Trophoblast cell (in vitro differentiated cells and primary cell): ENCODE data around the gene ZNF784.
A peak's percentile ranks its signal among the peaks of the same experiment; 100 is the strongest.

Source experiments
- DNase-seq, 2 donors: peaks; one replicate each; pipeline ENCODE4 v3.0.0-alpha.2; 2016
- H2AFZ ChIP-seq: 2 replicates; pipeline ENCODE4 v1.6.1; 2013; ENCODE audit warnings: low read length, moderate library complexity, mild to moderate bottlenecking; ENCODE audit not compliant: insufficient read depth, poor library complexity
- H2AK5ac ChIP-seq: 2 replicates; pipeline ENCODE4 v1.6.1; 2013; ENCODE audit warnings: mild to moderate bottlenecking, low read length
- H2BK120ac ChIP-seq: 2 replicates; pipeline ENCODE4 v1.6.1; 2013; ENCODE audit warnings: low read length, mild to moderate bottlenecking, moderate library complexity; ENCODE audit not compliant: insufficient read depth, poor library complexity
- H2BK12ac ChIP-seq: 2 replicates; pipeline ENCODE4 v1.6.1; 2013; ENCODE audit warnings: mild to moderate bottlenecking, low read length, moderate library complexity
- H2BK5ac ChIP-seq: 2 replicates; pipeline ENCODE4 v1.6.1; 2013; ENCODE audit warnings: low read length, low read depth, moderate library complexity, mild to moderate bottlenecking; ENCODE audit not compliant: poor library complexity
- H3K14ac ChIP-seq: 2 replicates; pipeline ENCODE4 v1.6.1; 2013; ENCODE audit warnings: mild to moderate bottlenecking, low read length
- H3K18ac ChIP-seq: 2 replicates; pipeline ENCODE4 v1.6.1; 2013; ENCODE audit warnings: mild to moderate bottlenecking, low read length
- H3K23ac ChIP-seq: 2 replicates; pipeline ENCODE4 v1.6.1; 2013; ENCODE audit warnings: low read length
- H3K27ac ChIP-seq: 2 replicates; pipeline ENCODE4 v1.5.1; 2013; ENCODE audit warnings: low read depth, mild to moderate bottlenecking, inconsistent platforms, low read length, moderate library complexity
- H3K27me3 ChIP-seq: 2 replicates; pipeline ENCODE4 v1.6.1; 2013; ENCODE audit warnings: inconsistent platforms, mild to moderate bottlenecking, low read length, moderate library complexity; ENCODE audit not compliant: insufficient read depth
- H3K36me3 ChIP-seq, 2 experiments: 1 replicate in 1 of 2; 2 replicates in 1 of 2; pipeline ENCODE4 v1.6.1; 2013; ENCODE audit warnings: low read length in 2 of 2, mild to moderate bottlenecking in 2 of 2, moderate library complexity in 1 of 2; ENCODE audit not compliant: insufficient read depth in 2 of 2, control insufficient read depth in 1 of 2
- H3K4ac ChIP-seq: 2 replicates; pipeline ENCODE4 v1.6.1; 2013; ENCODE audit warnings: low read depth, mild to moderate bottlenecking, low read length, moderate library complexity
- H3K4me1 ChIP-seq, 2 experiments: 1 replicate in 1 of 2; 2 replicates in 1 of 2; pipeline ENCODE4 v1.6.1; 2013; ENCODE audit warnings: low read length in 2 of 2, mild to moderate bottlenecking in 2 of 2, moderate library complexity in 1 of 2; ENCODE audit not compliant: insufficient read depth in 2 of 2, control insufficient read depth in 1 of 2
- H3K4me2 ChIP-seq: 2 replicates; pipeline ENCODE4 v1.6.1; 2013; ENCODE audit warnings: inconsistent platforms, mild to moderate bottlenecking, low read length, moderate library complexity
- H3K4me3 ChIP-seq: 2 replicates; pipeline ENCODE4 v1.5.1; 2013; ENCODE audit warnings: mild to moderate bottlenecking, low read depth, low read length, inconsistent platforms
- H3K79me1 ChIP-seq: one replicate; pipeline ENCODE4 v1.6.1; 2013; ENCODE audit warnings: low read length
- H3K79me2 ChIP-seq: 2 replicates; pipeline ENCODE4 v1.6.1; 2013; ENCODE audit warnings: low read length, mild to moderate bottlenecking; ENCODE audit not compliant: control insufficient read depth, insufficient read depth, poor library complexity
- H3K9ac ChIP-seq: 2 replicates; pipeline ENCODE4 v1.6.1; 2013; ENCODE audit warnings: mild to moderate bottlenecking, low read length
- H3K9me3 ChIP-seq: 2 replicates; pipeline ENCODE4 v1.6.1; 2013; ENCODE audit warnings: low read depth, mild to moderate bottlenecking, control low read depth, inconsistent platforms, low read length; ENCODE audit not compliant: insufficient read depth
- H4K12ac ChIP-seq: 2 replicates; pipeline ENCODE4 v1.6.1; 2013; ENCODE audit warnings: low read depth, mild to moderate bottlenecking, low read length, moderate library complexity
- H4K8ac ChIP-seq: 2 replicates; pipeline ENCODE4 v1.6.1; 2013; ENCODE audit warnings: low read depth, mild to moderate bottlenecking, low read length, moderate library complexity
- H4K91ac ChIP-seq: one replicate; pipeline ENCODE4 v1.6.1; 2013; ENCODE audit warnings: low read depth, mild to moderate bottlenecking, low read length, moderate library complexity
- WGBS: extraction: QIAGEN DNeasy Blood & Tissue Kit; methylation state at CpG from one replicate; pipeline ENCODE4 v1.1.7; 2013; ENCODE audit warnings: missing lambda C conversion rate; ENCODE audit not compliant: insufficient read length, insufficient coverage; ENCODE audit errors: extremely low coverage; 5-methylcytosine and 5-hydroxymethylcytosine counted together

The ZNF784 gene

DNA sequence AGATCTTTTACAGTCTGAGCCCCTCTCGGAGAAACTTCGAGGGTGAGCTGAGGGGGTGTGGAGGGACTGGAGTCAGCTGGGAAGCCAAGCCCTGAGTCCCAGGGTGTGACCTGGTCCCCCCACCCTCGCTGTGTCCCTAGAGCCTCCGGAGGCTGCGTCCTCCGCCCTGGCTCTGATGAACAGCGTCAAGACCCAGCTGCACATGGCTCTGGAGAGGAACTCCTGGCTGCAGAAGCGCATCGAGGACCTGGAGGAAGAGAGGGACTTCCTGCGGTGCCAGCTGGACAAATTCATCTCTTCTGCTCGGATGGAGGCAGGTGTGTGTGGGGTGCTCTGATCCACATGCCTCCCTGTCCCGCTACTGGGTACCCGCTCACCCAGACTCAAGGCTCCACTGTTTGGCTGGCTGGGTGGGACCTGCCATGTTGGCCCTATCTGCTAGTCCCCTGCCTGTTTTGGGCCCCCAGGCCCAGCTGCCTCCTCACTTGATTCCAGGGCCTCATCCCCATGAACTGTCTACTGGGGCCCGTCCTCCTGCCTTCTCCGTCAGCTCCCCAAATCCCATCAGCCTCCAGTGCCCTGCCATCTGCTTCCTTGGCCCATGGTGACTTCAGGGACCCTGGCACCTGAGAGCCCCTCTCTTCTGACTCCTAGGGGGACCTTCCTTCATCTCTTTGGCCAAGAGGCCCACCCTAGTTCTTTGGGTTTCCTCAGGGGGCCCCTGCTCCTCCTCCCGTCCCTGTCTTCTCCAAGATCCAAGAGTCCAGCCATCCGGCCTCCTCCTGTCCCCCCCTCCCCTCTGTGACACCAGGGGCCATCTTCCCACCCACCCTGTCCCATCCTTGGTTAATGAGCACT, 25.1 kb upstream of the ZNF784 start:
- no peak overlapping the region for H2BK12ac ChIP-seq
- no CpG with 5 or more reads among the region's 17 CpGs for WGBS
- H3K27me3 ChIP-seq: no peaks in the 10 kb centered on the region
- no peak overlapping the region for H3K27ac ChIP-seq
- H3K79me2 ChIP-seq: peaks cover 12% of the 10 kb centered on the region
- no peak overlapping the region for H3K14ac ChIP-seq
- H3K23ac ChIP-seq: no peak overlapping the region
- H2AFZ ChIP-seq: no peak overlapping the region
- no peak overlapping the region for H4K8ac ChIP-seq
- no peak overlapping the region for H3K4me2 ChIP-seq
- H2BK120ac ChIP-seq: no peak overlapping the region
- peaks cover 29 to 31% of the 10 kb centered on the region in 2 experiments for H3K36me3 ChIP-seq
- H4K12ac ChIP-seq: no peak overlapping the region
- no peak overlapping the region for H4K91ac ChIP-seq
- no peak overlapping the region for H2AK5ac ChIP-seq
- no peak for DNase-seq
- H3K79me1 ChIP-seq: peaks cover 18% of the 10 kb centered on the region
- H3K4ac ChIP-seq: no peak overlapping the region
- no peak overlapping the region for H3K18ac ChIP-seq
- no peaks in the 10 kb centered on the region for H3K9me3 ChIP-seq
- no peak overlapping the region for H3K9ac ChIP-seq
- peaks cover 1 to 11% of the 10 kb centered on the region in 2 experiments for H3K4me1 ChIP-seq
- no peak overlapping the region for H2BK5ac ChIP-seq
- no peak overlapping the region for H3K4me3 ChIP-seq

DNA sequence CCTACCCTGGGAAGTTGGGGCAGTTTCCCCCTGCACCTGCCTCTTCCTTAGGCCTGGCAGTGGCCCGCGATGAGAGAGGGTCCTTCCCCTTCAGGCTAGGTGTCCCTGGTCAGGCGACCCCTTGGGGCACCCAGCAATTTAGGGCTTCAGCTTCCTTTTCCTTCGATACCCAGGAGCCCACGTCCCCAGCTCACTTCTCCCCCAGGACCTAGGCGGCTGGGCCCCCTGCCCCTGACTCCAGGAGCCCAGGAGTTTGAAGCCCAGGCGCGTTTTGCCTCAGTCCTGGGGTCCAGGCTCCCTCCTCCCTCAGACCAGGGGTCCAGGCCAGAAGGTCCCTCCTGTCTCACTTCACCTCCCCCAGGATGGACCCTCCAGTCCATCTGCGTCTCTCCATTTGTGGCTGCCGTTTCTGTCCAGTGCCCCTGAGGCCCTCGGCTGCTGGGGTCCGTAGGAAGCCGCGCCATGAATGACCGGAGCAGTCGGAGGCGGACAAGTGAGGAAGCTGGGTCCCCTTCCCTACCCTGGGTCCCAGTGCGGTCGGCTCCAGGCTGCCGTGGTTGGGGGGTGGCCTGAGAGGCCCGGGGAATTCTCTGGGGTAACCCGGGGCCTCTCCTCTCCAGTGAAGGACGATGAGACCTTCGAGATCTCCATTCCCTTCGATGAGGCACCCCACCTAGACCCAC, 24.4 kb upstream of the ZNF784 start:
- H4K91ac ChIP-seq: peak overlapping the region; percentile 93
- H3K27me3 ChIP-seq: no peaks in the 10 kb centered on the region
- peaks cover 13% of the 10 kb centered on the region for H3K79me1 ChIP-seq
- peak overlapping the region; percentile 67 for H3K4ac ChIP-seq
- peaks cover 5 to 15% of the 10 kb centered on the region in 2 experiments for H3K4me1 ChIP-seq
- peaks cover 31 to 32% of the 10 kb centered on the region in 2 experiments for H3K36me3 ChIP-seq
- peak overlapping the region; percentile 15 for H2BK12ac ChIP-seq
- H3K79me2 ChIP-seq: peaks cover 15% of the 10 kb centered on the region
- H3K9ac ChIP-seq: peak overlapping the region; percentile 97
- no peak for DNase-seq
- H2BK5ac ChIP-seq: no peak overlapping the region
- no CpG with 5 or more reads among the region's 25 CpGs for WGBS
- H3K4me3 ChIP-seq: peak overlapping the region; percentile 93
- peak overlapping the region; percentile 98 for H3K18ac ChIP-seq
- peak overlapping the region; percentile 79 for H4K12ac ChIP-seq
- peak overlapping the region; percentile 92 for H3K4me2 ChIP-seq
- H2AFZ ChIP-seq: peak overlapping the region; percentile 12
- no peak overlapping the region for H3K27ac ChIP-seq
- peak overlapping the region; percentile 43 for H2AK5ac ChIP-seq
- H4K8ac ChIP-seq: peak overlapping the region; percentile 85
- H3K14ac ChIP-seq: peak overlapping the region; percentile 90
- peak overlapping the region; percentile 89 for H2BK120ac ChIP-seq
- H3K9me3 ChIP-seq: no peaks in the 10 kb centered on the region
- H3K23ac ChIP-seq: no peak overlapping the region

DNA sequence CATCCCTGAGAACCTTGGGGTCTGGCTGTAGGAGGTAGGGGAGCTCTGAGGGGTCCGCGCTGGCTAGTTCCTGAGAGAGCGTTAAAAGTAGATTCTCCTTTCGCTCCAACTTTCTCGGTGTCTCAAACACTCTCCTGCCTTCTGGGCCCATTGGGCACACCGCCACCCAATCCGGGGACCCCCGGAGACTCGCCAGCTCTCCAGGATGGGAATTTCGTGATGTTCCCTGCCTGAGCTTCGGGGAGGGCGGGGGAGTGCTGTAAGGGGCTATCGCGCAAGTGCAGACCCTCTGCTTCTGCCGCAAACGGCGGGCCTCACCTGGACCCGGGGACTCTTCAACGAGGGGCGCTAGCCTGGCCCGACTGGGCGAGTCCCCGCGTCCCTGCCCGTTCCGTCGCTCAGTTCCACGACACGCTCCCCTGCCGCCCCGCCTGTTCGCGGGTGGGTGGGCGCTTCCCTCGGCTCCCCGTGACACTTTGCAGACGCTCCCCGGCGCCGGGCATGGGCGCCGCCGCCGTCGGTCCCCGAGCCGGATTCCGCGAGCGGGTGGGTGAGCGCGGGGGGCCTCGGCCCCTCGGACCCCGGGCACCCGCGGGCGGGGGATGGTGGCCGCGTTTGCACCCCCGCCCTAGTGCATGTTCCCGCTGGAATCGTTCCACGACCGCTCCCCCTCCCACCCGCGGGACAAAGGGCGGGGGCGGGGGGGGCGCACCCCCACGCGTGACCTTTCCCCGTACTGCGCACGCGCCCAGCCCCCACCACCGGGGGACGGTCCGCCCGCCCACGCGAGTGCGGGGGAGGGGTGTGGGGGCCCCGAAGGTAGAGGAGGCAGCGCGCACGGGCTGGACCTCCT, 23.6 kb upstream of the ZNF784 start, which contains the start of gene CCDC106:
CCDC106 (plus strand) TSS at position 481 of the 853 bp plus-strand sequence. CDS start 835 bp downstream, outside the sequence.
- Histone ChIP-seq H2BK12ac (peak within 1 kb of the TSS; percentile 75), H3K18ac (peak within 1 kb of the TSS; percentile 98), H3K9ac (peak within 1 kb of the TSS; percentile 97), H3K4ac (peak within 1 kb of the TSS; percentile 67), H3K79me2 (peaks cover 19% of the 10 kb centered on the region), H2AFZ (peak within 1 kb of the TSS; percentile 94), H3K27ac (peak within 1 kb of the TSS; percentile 63), H3K4me2 (peak within 1 kb of the TSS; percentile 92), H3K27me3 (no peaks in the 10 kb centered on the region), H3K79me1 (peaks cover 15% of the 10 kb centered on the region), H2BK120ac (peak within 1 kb of the TSS; percentile 89), H3K4me1 (peaks cover 6 to 17% of the 10 kb centered on the region in 2 experiments), H3K23ac (no peak within 1 kb of the TSS), H4K8ac (peak within 1 kb of the TSS; percentile 85), H3K9me3 (no peaks in the 10 kb centered on the region), H3K36me3 (peaks cover 31 to 32% of the 10 kb centered on the region in 2 experiments), H3K14ac (peak within 1 kb of the TSS; percentile 90), H2AK5ac (peak within 1 kb of the TSS; percentile 43), H4K91ac (peak within 1 kb of the TSS; percentile 93), H2BK5ac (peak within 1 kb of the TSS; percentile 95), H3K4me3 (peak within 1 kb of the TSS; percentile 93), H4K12ac (peak within 1 kb of the TSS; percentile 79)
- WGBS: no CpG with 5 or more reads among the region's 87 CpGs
- DNase-seq: peak in 1 of 2 donors; percentile 44
